NCI-H2107 (cell line): Measurements from ENCODE around the gene PLBD2.

Source experiments
- DNase-seq: peaks from one replicate; lab custom pipeline; 2025; lab: John Stamatoyannopoulos, UW

The PLBD2 gene

DNA sequence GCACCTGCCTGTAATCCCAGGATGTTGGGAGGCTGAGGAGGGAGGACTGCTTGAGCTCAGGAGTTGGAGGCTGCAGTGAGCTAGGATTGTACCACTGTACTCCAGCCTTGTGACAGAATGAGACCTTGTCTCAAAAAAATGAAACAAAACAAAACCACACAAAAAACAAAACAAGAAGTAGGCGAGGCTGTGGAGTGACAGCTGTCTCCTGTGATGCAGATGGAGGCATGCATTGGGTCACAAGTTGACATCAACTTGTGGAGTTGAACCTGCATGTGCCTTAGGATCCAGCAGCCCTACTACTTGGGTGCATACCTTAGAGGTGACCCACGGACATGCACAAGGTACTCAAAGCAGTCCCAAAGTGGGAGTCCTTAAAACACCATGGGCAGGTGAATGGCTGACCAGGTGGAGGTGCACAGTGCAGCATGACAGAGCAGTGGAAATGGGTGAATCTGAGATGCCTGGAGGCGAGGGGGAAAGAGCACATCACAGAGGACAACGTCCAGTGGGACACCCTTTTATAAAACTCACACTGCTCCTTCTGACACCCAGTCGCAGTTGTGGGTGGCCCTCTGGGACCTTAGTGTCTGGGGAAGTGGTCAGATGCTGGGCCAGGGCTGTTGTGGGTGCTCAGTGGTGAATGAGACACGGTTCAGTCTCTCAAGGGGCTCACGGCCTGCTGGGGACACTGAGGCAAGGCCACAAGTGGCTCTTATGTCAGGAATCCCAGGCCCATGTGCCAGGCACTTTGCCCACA lies 12.7 kb downstream of the PLBD2 start:
- no peak for DNase-seq

DNA sequence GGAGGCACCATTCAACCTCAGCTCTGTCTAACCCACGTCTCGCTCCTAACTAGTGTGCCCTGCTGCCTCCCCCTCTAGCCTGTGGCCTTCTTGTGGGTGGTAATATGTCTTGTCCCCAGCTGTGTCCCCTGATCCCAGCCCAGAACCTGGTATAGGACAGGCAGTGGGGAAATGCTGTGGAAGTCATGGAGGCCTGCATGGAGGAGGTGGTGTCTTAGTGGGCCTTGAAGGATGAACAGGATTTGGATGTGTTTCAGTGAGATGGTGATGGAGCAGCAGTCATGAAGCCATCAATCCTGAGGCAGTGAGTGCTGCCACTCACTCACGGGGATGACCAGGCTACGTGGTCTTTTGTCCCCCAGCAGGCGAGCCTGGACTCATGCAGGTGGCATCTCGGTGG lies 13.4 kb downstream of the PLBD2 start:
- DNase-seq = no peak

DNA sequence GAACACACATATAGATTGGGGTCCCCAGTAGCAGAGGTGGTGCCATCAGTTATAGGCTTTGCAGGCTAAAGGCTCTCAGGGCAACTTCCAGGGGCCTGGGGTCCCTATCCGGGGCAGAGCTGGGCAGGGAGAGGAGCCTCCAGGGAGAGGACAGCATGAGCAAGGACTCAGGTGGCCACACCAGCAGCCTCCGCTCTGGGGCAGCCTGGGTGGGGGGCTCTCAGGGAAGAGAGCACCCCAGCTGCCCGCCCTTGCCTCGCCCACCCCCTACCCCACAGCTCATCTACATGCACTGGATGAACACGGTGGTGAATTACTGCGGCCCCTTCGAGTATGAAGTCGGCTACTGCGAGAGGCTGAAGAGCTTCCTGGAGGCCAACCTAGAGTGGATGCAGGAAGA lies 14.0 kb downstream of the PLBD2 start:
- DNase-seq = no peak

DNA sequence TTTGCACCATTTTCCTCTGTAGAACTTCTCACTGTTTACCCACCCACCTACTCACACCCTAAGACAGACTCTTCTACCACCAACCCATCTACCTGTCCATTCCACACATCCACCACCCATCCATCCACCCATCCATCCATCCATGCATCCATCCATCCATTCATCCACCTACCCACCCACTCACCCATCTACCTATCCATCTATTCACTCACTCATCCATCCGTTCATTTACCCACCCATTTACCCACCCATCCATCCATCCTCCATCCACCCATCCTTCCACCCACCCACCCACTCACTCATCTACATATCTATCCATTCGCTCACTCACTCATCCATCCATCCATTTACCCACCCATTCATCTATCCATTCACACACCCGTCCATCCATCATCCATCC lies 15.1 kb downstream of the PLBD2 start:
- no peak for DNase-seq

DNA sequence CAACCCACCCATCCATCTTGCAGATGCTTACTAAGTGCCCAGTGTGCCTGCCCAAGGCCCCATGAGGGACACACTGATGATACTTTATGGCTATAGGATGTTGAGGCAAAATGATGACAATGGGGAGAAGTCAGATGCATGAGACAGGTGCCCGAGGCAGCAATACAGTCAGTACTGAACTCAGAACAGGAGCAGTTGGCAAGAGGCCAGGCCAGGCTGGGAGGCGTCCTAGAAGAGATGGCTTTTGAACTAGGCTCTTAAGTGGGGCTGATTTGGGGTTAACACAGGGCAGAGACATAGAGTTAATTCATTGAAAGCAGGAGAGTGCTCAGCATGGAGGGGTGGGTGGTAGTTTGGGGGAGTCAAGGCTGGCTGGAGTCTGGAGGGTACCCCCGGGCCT lies 15.6 kb downstream of the PLBD2 start:
- DNase-seq = no peak

DNA sequence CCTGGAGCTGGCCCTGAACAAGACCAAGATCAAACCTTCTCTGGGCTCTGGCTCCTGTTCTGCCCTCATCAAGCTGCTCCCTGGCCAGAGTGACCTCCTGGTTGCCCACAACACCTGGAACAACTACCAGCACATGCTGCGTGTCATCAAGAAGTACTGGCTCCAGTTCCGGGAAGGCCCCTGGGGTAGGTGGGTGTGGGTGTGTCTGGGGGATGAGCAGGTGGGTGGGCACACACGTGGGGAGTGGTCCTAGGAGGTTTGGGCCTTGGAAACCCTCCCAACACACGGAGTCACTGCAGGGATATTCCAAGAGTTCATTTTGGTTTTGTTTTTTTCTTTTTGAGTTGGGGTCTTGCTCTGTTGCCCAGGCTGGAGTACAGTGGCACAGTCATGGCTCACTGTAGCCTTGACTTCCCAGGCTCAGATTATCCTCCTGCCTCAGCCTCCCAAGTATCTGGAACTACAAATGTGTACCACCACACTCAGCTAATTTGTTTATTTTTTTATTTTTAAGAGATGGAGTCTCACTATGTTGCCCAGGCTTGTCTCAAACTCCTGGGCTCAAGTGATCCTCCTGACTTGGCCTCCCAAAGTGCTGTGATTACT lies 16.5 kb downstream of the PLBD2 start:
- DNase-seq = no peak

DNA sequence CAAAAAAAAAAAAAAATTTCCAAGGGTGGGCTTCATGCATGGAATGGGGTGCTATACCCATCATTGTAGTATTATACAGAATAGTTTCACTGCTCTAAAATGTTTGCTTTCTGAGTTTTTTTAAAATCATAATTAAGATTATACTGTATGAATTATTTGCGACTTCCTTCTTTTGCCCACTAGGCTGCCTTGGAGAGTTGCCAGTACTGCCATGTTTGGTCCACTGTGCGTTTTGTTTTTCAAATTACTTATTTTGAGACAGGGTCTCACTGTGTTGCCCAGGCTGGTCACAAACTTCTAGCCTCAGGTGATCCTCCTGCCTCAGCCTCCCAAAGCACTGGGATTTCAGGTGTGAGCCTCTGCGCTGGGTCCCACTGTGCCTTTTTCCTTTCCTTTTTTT lies 19.9 kb downstream of the PLBD2 start:
- no peak for DNase-seq

DNA sequence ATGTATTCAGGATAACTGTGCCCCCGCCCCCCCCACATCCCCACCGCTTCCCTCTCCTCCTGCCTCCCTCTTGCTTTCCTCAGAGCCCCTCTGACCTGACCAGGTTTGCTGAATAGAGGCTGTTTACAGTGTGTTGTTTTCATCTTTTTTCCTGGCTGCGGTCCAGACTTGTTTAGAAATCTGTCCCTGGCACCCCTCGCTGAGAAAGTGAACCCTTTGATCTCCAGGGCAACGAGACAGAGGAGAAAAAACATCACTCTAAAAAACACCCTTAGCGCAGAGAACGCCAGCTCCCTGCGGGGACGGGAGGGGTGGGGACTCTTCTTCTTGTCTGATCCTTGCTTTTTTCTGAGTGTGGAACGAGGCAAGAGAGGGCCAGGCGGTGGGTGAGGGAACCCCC lies 22.8 kb downstream of the PLBD2 start:
- no peak for DNase-seq

DNA sequence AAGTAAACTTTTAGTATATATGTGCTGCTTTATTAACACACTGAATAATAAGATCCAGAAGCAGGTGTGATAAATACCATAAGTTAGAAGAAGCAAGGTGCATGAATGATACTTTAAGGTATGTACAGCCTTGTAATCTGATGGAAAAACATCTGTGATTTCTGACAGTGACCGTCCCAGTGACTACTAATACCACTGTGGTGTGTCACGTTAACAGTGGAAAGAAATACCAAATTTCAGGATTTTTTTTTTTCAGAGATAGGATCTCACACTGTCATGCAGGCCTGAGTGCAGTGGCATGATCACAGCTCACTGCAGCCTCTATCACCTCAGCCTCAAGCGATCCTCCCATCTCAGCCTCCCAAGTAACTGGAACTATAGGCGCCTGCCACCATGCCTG lies 23.8 kb downstream of the PLBD2 start:
- no peak for DNase-seq

DNA sequence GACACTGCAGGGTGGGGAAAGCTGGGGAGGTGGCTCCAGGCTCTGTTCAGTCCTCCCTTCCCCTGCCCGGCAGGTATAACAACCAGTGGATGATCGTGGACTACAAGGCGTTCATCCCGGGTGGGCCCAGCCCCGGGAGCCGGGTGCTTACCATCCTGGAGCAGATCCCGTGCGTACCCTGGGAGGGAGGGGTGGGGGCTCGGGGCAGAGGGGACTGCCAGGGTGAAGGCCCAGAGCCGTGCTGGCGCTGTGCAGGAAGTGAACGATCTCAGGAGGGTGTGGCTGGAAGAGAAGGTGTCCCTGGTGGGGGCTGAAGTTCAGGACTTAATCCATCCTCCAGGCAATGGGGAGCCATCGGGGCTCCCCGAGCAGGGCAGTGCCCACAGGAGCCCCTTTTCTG lies 26.4 kb downstream of the PLBD2 start:
- DNase-seq = no peak

DNA sequence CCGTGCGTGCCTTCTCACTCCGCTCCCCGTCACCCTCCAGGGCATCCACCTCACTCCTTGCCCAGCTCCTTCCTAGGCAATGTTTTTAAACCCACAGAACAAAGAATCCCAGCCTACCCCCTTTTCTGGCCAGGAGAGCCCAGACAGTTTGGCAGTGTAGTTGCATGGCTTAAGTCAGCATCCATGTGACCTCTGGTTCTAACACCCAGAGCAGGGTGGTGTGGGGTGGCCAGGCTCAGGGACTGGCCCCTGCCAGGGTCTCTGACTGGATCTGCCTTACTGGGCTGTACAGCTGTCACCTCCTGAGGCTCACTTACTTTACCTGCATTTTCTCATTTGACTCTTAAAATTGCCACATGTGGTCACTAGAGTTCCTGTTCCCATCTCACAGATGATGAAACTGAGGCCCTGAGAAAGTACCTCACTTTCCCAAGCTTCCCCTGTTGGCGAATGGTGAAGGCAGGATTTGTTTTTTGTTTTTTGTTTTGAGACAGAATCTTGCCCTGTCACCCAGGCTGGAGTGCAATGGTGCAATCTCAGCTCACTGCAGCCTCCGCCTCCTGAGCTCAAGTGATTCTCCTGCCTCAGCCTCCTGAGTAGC lies 27.0 kb downstream of the PLBD2 start:
- no peak for DNase-seq

DNA sequence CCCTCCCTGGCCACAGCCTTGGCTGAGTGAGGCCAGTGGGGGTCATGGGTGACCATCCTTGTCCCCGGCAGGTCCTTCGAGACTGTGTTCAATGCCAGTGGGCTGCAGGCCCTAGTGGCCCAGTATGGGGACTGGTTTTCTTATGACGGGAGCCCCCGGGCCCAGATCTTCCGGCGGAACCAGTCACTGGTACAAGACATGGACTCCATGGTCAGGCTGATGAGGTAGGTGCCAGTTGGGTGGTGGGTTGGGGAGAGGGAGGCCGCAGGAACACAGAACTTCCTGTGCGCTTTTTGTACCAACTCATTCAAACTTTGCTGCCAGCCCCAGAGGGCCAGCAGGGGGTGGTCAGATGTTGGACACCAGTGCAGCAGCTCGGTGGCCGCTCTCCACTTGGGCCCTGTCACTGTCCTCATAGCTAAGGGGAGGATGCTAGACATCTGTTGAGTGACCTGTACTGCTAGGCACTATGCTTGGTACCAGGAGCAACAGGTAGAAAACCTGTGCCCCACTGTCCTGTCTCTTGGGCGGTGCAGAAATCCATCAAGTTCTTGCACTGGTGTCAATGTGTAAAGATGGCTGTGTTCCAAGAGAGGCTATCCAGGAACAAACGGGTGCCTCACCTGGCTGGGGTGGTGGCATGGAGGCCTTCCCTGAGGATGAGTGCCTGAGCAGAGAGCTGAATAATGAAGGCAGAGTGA lies 28.6 kb downstream of the PLBD2 start:
- DNase-seq = no peak

DNA sequence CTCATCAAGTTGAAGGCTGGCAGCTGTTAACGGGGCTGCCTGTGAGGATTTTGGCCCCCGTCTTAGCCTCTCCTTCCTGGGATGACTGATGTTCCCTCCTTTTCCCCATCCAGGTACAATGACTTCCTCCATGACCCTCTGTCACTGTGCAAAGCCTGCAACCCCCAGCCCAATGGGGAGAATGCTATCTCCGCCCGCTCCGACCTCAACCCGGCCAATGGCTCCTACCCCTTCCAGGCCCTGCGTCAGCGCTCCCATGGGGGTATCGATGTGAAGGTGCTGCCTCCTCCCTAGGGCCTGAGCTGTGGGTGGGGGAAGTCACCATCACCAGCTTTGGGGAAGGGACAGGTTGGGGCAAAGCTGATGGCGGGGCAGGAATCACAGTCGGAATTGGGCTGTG lies 29.2 kb downstream of the PLBD2 start:
- DNase-seq = no peak

DNA sequence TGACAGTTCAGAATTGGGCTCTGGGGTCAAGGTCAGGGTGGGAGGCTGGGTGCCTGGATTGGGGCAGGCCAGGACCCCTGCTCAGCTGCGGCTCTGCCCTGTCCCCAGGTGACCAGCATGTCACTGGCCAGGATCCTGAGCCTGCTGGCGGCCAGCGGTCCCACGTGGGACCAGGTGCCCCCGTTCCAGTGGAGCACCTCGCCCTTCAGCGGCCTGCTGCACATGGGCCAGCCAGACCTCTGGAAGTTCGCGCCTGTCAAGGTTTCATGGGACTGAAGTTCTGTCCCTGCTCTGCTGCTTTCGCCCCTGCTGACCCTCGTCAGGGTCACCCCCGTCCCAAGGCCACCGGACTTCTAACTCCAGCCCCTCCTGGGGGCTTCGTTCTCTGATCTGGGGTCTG lies 30.0 kb downstream of the PLBD2 start:
- DNase-seq = no peak

DNA sequence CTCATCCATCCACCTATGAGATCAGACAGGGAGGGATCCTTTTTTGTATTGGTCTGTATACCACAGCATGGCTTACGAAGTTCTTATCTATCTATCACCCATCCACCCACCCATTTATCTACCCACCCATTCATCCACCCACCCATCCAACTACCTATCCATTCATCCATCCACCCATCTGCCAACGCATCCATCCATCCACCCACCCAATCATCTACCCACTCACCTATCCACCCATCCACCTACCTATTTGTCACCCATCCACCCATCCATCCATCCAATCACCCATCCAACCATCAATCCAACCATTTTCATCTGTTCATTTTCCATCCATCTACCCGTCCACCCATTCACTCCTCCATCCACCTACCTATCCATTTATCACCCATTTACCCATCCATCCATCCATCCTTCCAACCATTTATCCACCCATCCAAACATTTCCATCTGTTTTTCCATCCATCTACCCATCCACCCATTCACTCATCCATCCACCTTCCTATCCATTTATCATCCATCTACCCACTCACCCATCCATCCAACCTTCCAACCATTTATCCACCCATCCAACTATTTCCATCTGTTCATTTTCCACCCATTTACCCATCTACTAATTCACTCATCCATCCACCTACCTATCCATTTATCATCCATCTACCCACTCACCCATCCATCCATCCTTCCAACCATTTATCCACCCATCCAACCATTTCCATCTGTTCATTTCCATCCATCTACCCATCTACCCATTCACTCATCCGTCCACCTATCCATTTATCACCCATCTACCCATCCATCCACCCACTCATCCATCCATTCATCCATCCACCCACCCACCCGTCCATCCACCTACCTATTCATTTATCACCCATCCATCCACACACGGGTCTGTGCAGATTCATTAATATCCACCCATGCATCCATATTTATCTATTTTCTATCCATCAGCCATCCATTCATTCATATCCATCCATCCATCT lies 32.0 kb downstream of the PLBD2 start:
- no peak for DNase-seq

DNA sequence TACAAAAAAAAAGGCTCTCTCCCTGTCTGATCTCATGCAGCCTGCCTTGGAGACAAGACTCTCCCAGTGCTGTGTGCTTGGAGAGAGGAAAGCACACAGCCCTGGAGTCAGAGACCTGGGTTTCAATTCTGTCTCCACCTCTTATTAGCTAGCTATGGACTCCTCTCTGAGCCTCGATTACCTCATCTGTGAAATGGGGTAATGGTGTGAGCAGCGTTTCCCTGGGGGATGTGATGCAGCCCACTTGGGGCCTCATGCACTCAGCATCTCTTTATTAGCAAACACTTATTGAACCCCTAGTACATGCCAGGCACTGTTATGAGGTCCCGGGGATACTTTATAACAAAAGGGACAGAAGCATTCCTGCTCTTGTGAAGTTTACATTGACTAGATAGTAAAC lies 32.8 kb downstream of the PLBD2 start:
- no peak for DNase-seq

DNA sequence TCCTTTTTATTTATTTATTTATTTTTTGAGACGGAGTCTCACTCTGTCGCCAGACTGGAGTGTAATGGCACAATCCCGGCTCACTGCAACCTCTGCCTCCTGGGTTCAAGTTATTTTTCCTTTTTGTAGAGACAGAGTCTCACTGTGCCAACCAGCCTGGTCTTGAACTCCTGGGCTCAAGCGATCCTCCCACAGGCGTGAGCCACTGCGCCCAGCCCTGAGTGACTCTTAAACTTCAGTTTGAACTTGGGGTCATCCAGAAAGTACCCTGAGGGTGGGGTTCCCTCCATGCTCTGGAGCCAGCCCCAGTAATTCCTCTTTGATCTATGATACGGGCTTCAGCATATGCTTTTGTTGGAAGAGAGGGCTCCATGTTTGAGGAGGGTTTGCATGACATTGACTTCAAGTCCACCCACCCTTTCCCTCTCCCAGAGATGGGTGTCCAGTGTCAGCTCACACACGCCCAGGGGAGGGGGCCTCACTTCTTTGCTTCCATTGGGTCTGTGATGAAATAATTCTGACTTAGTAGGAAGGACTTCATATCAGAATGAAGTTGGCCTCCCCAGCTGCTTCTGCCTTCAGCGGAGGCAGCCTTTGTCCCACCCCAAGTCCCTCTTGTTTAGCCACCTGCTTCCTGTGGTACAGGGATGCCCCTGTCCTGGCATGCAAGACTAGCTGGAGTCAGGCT lies 33.4 kb downstream of the PLBD2 start:
- no peak for DNase-seq

DNA sequence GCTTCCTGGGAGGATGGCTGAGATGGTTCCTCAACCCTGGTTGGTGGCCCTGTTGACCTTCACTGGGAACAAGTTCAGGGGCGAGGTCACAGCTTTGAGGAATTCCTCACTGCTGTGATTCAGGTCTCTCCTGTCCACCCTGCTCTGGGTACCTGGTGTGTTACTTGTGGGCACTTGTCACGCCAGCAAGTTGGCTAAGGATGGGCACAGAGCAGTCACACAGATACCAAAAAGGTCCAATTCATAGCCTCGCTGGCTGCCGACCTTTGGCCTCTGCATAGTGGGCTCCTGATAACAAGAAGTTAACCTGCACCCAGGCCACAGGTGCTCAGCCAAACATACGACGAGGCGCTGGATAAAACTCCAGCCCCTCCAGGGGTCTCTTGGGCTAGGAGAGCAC lies 34.1 kb downstream of the PLBD2 start:
- DNase-seq = no peak

DNA sequence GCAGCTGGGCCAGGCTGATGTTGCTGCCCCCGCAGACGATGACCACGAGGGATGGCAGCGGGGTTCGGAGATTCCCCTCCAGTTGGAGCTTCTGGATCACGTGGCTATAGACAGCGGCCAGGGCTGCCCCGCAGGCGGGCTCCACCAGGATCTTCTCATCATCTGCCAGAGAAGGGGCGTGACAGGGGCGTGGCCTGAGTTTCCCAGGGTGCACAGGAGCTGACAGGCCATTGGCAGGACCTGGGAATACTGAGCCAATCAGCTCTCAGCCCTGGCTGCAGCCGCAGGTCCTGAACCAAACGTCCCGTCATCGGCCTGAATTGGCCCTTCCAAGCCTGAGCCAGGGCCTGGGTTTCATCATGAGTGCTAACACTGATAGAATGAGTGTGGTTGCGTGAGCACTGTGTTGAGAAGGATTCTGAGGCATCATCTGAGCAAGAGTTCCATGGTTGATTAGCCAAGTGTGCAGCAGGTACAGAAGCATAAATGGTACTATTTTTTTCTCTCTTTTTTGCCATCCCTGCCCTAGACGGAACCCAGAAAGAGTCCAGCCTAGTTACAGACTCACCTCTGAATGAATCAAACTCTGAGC lies 34.7 kb downstream of the PLBD2 start:
- DNase-seq = no peak

DNA sequence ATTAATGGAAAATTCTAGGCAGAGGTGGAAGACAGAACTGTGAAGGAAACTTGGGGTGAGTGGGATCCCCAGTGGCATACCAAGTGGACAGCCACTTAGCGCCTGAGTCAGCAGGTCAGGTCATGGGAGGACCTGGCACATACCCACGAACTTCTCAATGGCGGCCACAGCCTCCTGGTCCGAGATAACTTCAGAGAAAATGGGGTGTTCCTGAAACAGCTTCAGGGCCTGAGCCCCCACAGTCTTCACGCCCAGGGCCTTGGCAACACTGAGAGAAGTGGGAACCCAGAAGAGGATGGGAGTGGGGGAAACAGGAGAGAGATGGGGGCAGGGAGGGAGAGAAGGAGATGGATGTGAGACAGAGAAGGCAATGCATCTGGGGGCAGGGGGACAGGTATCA lies 35.4 kb downstream of the PLBD2 start:
- no peak for DNase-seq

DNA sequence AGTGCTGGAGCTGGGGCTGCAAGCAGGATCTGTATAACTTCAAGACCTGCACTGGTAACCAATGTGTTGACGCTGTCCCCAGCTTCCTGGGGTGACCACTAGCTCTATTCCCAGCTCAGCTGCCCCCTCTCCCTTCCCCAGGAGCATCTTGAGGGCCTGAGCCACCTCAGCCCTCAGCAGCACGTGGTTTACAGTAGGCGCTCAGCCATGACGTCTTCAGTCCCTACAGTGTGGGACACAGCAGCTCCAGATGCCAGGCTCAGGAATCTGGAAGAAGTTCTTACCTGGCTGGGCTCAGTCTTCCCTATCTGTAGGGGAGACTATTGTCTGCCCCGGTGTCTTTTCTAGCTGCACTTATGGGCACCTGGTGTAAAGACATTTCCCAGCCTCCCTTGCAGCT lies 36.7 kb downstream of the PLBD2 start:
- no peak for DNase-seq
